Head of caudate nucleus (tissue), 42 donors: ENCODE measurements around the gene MYOF.
A peak's percentile ranks its signal among the peaks of the same experiment; 100 is the strongest.
"Not testable (repeated sequence)": the region's sequence is repeated elsewhere in the genome, so short reads cannot be mapped to it uniquely, and the experiment has no call there.

ENCODE experiments used
- DNase-seq, 42 donors: peaks; one replicate each; pipeline versions ENCODE4 v3.0.0 to v3.0.0-alpha.2; 2020 to 2021; ENCODE audit warnings: mixed read lengths in 7 of 42
- intact Hi-C: fragments of 100-400 bp; cut with DNase I; formaldehyde crosslinking; loops from one replicate; pipeline ENCODE4 v1.15.0; 2022

The MYOF gene

GRCh38 chr10:93376372-93377293 lies 105.5 kb downstream of the MYOF start:
- peak in 22 of 42 donors; percentile 14 to 80 (median 54) for DNase-seq
- intact Hi-C loops: loop anchor here (2.0 kb wide), 1 partner anchor 106 kb away; the partner anchor contains the start of gene MYOF

- DNase-seq: no peak
- intact Hi-C loops: no loop called here
Measured at GRCh38 chr10:93370961-93371360, 111.2 kb downstream of the MYOF start.

- intact Hi-C loops: no loop called here
- no peak for DNase-seq
Measured at GRCh38 chr10:93369588-93370164, 112.5 kb downstream of the MYOF start.

GRCh38 chr10:93368210-93368609 lies 113.9 kb downstream of the MYOF start:
- DNase-seq: no peak
- intact Hi-C loops: no loop called here

GRCh38 chr10:93367664-93368063 lies 114.5 kb downstream of the MYOF start:
- no peak for DNase-seq
- intact Hi-C loops: no loop called here

GRCh38 chr10:93364966-93365365 lies 117.2 kb downstream of the MYOF start:
- intact Hi-C loops: no loop called here
- no peak for DNase-seq

GRCh38 chr10:93363891-93364648 lies 118.1 kb downstream of the MYOF start:
- intact Hi-C loops: no loop called here
- DNase-seq: peak in 22 of 42 donors; percentile 5 to 50 (median 22)

DNA sequence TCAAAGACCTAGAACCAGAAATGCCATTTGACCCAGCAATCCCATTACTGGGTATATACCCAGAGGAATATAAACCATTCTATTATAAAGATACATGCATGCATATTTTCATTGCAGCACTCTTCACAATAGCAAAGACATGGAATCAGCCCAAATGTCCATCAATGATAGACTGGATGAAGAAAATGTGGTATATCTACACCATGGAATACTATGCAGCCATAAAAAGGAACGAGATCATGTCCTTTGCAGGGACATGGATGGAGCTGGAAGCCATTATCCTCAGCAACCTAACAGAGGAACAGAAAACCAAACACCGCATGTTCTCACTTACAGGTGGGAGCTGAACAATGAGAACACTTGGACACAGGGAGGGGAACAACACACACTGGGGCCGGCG lies 123.7 kb downstream of the MYOF start:
- intact Hi-C loops: loop anchor here (10.0 kb wide), 1 partner anchor 274 kb away; no protein-coding TSS in a partner anchor
- DNase-seq: not testable (repeated sequence)

- intact Hi-C loops: loop anchor here (10.0 kb wide), 1 partner anchor 273 kb away; no protein-coding TSS in a partner anchor
- peak in 17 of 42 donors; percentile 7 to 58 (median 39) for DNase-seq
Measured at GRCh38 chr10:93357680-93358079, 124.5 kb downstream of the MYOF start.

- DNase-seq: no peak
- intact Hi-C loops: loop anchor here (10.0 kb wide), 1 partner anchor 272 kb away; no protein-coding TSS in a partner anchor
Measured at GRCh38 chr10:93356516-93356915, 125.6 kb downstream of the MYOF start.

GRCh38 chr10:93352638-93353383 lies 129.3 kb downstream of the MYOF start:
- peak in 2 of 42 donors; percentile 12 to 39 for DNase-seq
- intact Hi-C loops: loop anchor here (10.0 kb wide), 1 partner anchor 268 kb away; no protein-coding TSS in a partner anchor

GRCh38 chr10:93346694-93347093 lies 135.4 kb downstream of the MYOF start:
- DNase-seq: peak in 10 of 42 donors; percentile 6 to 36 (median 16)
- intact Hi-C loops: no loop called here

GRCh38 chr10:93346108-93346507 lies 136.0 kb downstream of the MYOF start:
- intact Hi-C loops: no loop called here
- DNase-seq: no peak

DNA sequence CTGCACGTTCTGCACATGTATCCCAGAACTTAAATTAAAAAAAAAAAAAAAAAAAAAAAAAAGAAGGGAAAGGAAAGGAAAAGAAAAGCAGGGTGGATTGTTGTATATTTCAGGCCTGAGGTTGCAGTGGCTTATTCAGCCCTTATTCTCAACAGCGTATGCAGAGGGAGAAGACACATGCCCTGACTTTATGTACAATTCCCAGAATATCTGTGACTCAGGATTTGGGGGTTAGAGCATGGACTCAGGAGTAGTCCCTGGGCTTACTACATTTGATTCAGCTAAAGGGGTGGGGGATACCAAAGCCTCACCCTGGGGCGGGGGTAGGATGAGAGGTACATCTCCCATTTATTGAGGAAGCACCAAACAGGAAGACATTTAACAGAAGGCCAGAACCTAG lies 137.4 kb downstream of the MYOF start:
- no peak for DNase-seq
- intact Hi-C loops: no loop called here

DNA sequence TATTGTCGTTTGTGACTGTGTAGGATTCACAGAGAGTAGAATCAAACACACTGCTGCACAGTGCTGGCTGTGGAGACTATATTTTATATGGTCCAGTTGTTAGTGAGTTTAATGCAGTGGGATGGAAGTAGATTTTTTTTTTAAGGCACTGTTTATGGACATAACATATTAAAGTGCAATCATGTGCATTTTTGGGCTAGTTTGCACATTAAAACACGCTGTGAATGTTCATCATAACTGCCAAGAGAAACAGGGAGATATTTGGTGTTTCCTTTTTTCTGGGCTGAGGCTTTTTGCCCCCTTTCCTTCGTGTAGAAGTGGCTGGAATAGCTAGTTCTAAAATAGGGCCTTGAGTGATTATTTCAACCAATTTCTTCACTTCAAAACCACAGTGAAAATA lies 139.2 kb downstream of the MYOF start:
- no peak for DNase-seq
- intact Hi-C loops: no loop called here

GRCh38 chr10:93342366-93342765 lies 139.8 kb downstream of the MYOF start:
- DNase-seq: no peak
- intact Hi-C loops: no loop called here

GRCh38 chr10:93337309-93337721 lies 144.8 kb downstream of the MYOF start:
- intact Hi-C loops: no loop called here
- no peak for DNase-seq

- DNase-seq: no peak
- intact Hi-C loops: no loop called here
Measured at GRCh38 chr10:93336678-93337077, 145.5 kb downstream of the MYOF start.

- DNase-seq: no peak
- intact Hi-C loops: no loop called here
Measured at GRCh38 chr10:93336110-93336509, 146.0 kb downstream of the MYOF start.
